Measurements from ENCODE around the gene SOWAHB. TPM values are rescaled to one million over a fixed set of nuclear protein-coding genes. Genes with fewer than 3 reads are reported as not detected.

SOWAHB gene
- total and polyA plus RNA-seq, 2 of the 8 experiments (the other 6 are each of a cell fraction or from before 2014, with no cell fraction given): 0.15 to 0.65 TPM

DNA sequence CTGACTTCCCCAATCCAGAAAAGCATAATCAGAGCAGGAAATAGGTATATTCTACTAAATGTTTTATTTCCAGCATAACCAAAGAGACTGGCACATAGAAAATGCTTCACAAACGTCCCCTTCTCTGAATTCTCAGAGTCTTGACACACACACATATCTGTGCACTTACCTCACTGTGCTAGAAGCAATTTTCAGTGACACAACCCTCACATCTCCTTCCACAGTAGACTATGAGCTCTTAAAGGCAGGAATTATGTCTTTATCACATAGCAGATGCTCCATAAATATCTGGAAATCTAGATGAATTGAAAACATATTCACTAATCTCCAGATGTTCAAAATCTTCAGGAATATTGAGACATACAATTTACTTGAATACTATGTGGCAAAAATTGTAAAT is 5.9 kb downstream of the SOWAHB start:
- Histone ChIP-seq H2AK5ac (ENCODE audit: low read depth, low read length) (no peak overlapping the region), H4K91ac (replicated peaks; ENCODE audit: insufficient read length, low read length) (no peak overlapping the region), H3K9ac (replicated peaks in 1 of 4; ENCODE audit: extremely low read depth in 1 of 4, low read depth in 3 of 4, low read length in 3 of 4) (no peak overlapping the region), H2AFZ (ENCODE audit: low read length) (no peak overlapping the region), H4K20me1 (replicated peaks in 1 of 2; ENCODE audit: control insufficient read depth in 1 of 2, insufficient read depth in 2 of 2, low read length in 2 of 2) (no peaks in the 10 kb centered on the region), H2BK12ac (ENCODE audit: low read depth, low read length) (no peak overlapping the region), H2BK5ac (ENCODE audit: low read depth, low read length) (no peak overlapping the region), H3K4me3 (ENCODE audit: extremely low read depth in 1 of 4, insufficient read depth in 2 of 4, low read depth in 3 of 4, low read length in 4 of 4) (no peak overlapping the region), H3K27ac (ENCODE audit: low read depth, low read length) (no peak overlapping the region), H3K23me2 (ENCODE audit: low read depth, low read length) (peaks cover 5% of the 10 kb centered on the region; the same call in 1 of the 2 replicates), H4K8ac (ENCODE audit: extremely low read depth, insufficient read depth, low read length) (no peak overlapping the region), H3K27me3 (replicated peaks in 1 of 4; ENCODE audit: control insufficient read depth in 3 of 4, extremely low read depth in 1 of 4, insufficient read depth in 3 of 4, low read length in 3 of 4) (peaks cover 13 to 22% (median 20%) of the 10 kb centered on the region in 4 experiments), H3K4me1 (replicated peaks in 1 of 4; ENCODE audit: control insufficient read depth in 3 of 4, insufficient read depth in 4 of 4, low read length in 3 of 4) (peaks cover 0 to 1% (median 0%) of the 10 kb centered on the region in 4 experiments; a peak in 4 of 7 replicates), H4K5ac (ENCODE audit: insufficient read length, low read depth, low read length) (no peak overlapping the region), H3K9me3 (ENCODE audit: insufficient read depth in 2 of 2, low read depth in 1 of 2, low read length in 1 of 2) (no peaks in the 10 kb centered on the region), H3K56ac (replicated peaks; ENCODE audit: insufficient read length, low read depth, low read length) (no peak overlapping the region), H3K4me2 (ENCODE audit: insufficient read depth in 1 of 2, low read depth in 2 of 2, low read length in 2 of 2) (no peak overlapping the region), H2BK120ac (replicated peaks; ENCODE audit: low read depth, low read length) (no peak overlapping the region), H3K79me2 (ENCODE audit: control insufficient read depth in 1 of 2, insufficient read depth in 2 of 2, low read length in 2 of 2) (no peaks in the 10 kb centered on the region), H3K23ac (ENCODE audit: insufficient read length) (no peak overlapping the region), H3K14ac (ENCODE audit: insufficient read length) (no peak overlapping the region), H3K18ac (ENCODE audit: extremely low read depth, low read length) (no peak overlapping the region), H2BK15ac (ENCODE audit: low read length) (no peak overlapping the region), H3K36me3 (ENCODE audit: control insufficient read depth in 2 of 4, insufficient read depth in 4 of 4, low read length in 3 of 4) (no peaks in the 10 kb centered on the region), H2BK20ac (ENCODE audit: low read length) (no peak overlapping the region), H3K4ac (replicated peaks; ENCODE audit: insufficient read length, low read depth, low read length) (no peak overlapping the region), H3K79me1 (ENCODE audit: low read depth, low read length) (no peaks in the 10 kb centered on the region)
- TF ChIP-seq EGR1 (IDR thresholded peaks at IDR 0.05; ENCODE audit: borderline replicate concordance, low read depth, low read length) (no peak), ASH2L (IDR thresholded peaks at IDR 0.05; ENCODE audit: low read length) (no peak), CHD2 (IDR thresholded peaks at IDR 0.05; ENCODE audit: low read length) (no peak), ATF2 (IDR thresholded peaks at IDR 0.05; ENCODE audit: low read length) (no peak), RNF2 (IDR thresholded peaks at IDR 0.05; ENCODE audit: borderline replicate concordance, low read depth, low read length, missing control alignments, poor library complexity, severe bottlenecking) (no peak)
- FAIRE-seq: no peak
- ChIA-PET POLR2A (ENCODE audit: partially characterized antibody) (interaction anchor here (0.9 to 1.0 kb wide), 2 partner anchors 11 to 13 kb away, joined by 3 to 4 read pairs; no protein-coding TSS in a partner anchor), CTCF (ENCODE audit: partially characterized antibody) (interaction anchor here (1.0 to 1.7 kb wide), 5 partner anchors 8 to 422 kb away, joined by 3 to 5 read pairs (median 3); no protein-coding TSS in a partner anchor)
- no peak for DNase-seq (ENCODE audit: low read depth in 1 of 2, low spot score in 2 of 2)
- 50% methylated on average over 1 of the region's 1 CpG; no CpG with 5 or more reads in 1 of the 2 experiments for WGBS, 2 experiments (ENCODE audit: extremely low coverage in 1 of 2, insufficient coverage in 1 of 2, insufficient read length in 1 of 2, insufficient replicate concordance in 2 of 2, low coverage in 1 of 2, low lambda C conversion rate in 2 of 2, missing lambda C conversion rate in 1 of 2)

All from H1 (cell line).